Astrocyte of the cerebellum (primary cell): Measurements from ENCODE around the gene PLXNA2.
A peak's percentile ranks its signal among the peaks of the same experiment; 100 is the strongest.

Source experiments
- DNase-seq: peaks from one replicate; pipeline ENCODE4 v3.0.0-alpha.2; 2011; ENCODE audit warnings: low read depth
- H3K4me3 ChIP-seq: 2 replicates; pipeline ENCODE4 v1.5.1; 2011; ENCODE audit warnings: mild to moderate bottlenecking, low read depth, low read length, moderate library complexity
- CTCF ChIP-seq: IDR thresholded peaks from 2 replicates; pipeline ENCODE4 v1.5.1; 2012; ENCODE audit warnings: low read length, low read depth, moderate library complexity, mild to moderate bottlenecking; ENCODE audit errors: missing control alignments
- in situ Hi-C: cut with HindIII; loops from 2 replicates; pipeline ENCODE4 v1.10.0; 2017; ENCODE audit warnings: low sequenced_read_pairs

PLXNA2 gene

GRCh38 chr1:208100906-208101305 is 143.3 kb downstream of the PLXNA2 start:
- in situ Hi-C loops: no loop called here
- TF ChIP-seq CTCF: no peak
- no peak overlapping the region for H3K4me3 ChIP-seq
- DNase-seq: no peak

- DNase-seq: no peak
- in situ Hi-C loops: no loop called here
- H3K4me3 ChIP-seq: no peak overlapping the region
- no peak for TF ChIP-seq CTCF
Observed at GRCh38 chr1:208100106-208100505, 144.1 kb downstream of the PLXNA2 start.

GRCh38 chr1:208098773-208099172 is 145.4 kb downstream of the PLXNA2 start:
- no peak for TF ChIP-seq CTCF
- in situ Hi-C loops: no loop called here

GRCh38 chr1:208093754-208094719 is 150.1 kb downstream of the PLXNA2 start:
- peak; percentile 86 for TF ChIP-seq CTCF
- in situ Hi-C loops: no loop called here
- DNase-seq: no peak
- no peak overlapping the region for H3K4me3 ChIP-seq

More at GRCh38 chr1:208098773-208099172, 145.4 kb downstream of the PLXNA2 start:
- DNase-seq: no peak
- H3K4me3 ChIP-seq: no peak overlapping the region

GRCh38 chr1:208093046-208093445 is 151.1 kb downstream of the PLXNA2 start:
- no peak for DNase-seq
- in situ Hi-C loops: no loop called here
- no peak for TF ChIP-seq CTCF
- H3K4me3 ChIP-seq: no peak overlapping the region

GRCh38 chr1:208090388-208091301 is 153.5 kb downstream of the PLXNA2 start:
- in situ Hi-C loops: no loop called here
- H3K4me3 ChIP-seq: no peak overlapping the region
- no peak for TF ChIP-seq CTCF
- DNase-seq: no peak
